Vagina (tissue), 2 donors: Measurements from ENCODE around the gene EHMT2.

Source experiments
- CTCF ChIP-seq, 3 experiments: fragments of 450-650 bp in 2 of 3; fragments of 200-600 bp in 1 of 3; sonication (generic) in 1 of 3; IDR thresholded peaks; one replicate each; pipeline ENCODE4 v1.5.1; 2017 to 2019; ENCODE audit warnings: antibody characterized with exemption in 3 of 3, mild to moderate bottlenecking in 2 of 3, moderate library complexity in 2 of 3
- POLR2A ChIP-seq, 2 donors: fragments of 450-650 bp; IDR thresholded peaks; one replicate each; pipeline ENCODE4 v1.6.1; 2017; ENCODE audit warnings: antibody characterized with exemption in 2 of 2, mild to moderate bottlenecking in 2 of 2, moderate library complexity in 2 of 2

GRCh38 chr6:31919624-31920303 lies 22.3 kb upstream of the EHMT2 start:
- TF ChIP-seq POLR2A (IDR thresholded peaks at IDR 0.05) (no peak), CTCF (IDR thresholded peaks at IDR 0.05) (no peak)
